Caco-2 (cell line): ENCODE results near the gene ZSCAN31. TPM values are rescaled to one million over a fixed set of nuclear protein-coding genes. Genes with fewer than 3 reads are reported as not detected.

ENCODE experiments used
- BruUV-seq: library from RNA; stranded (reverse); fragments of 400-500 nt; replicated peaks from 2 replicates; lab custom pipeline; 2021; lab: Mats Ljungman, UMichigan
- CTCF ChIA-PET: fragments of 300-600 bp; sonication (Branson Sonifier 250); formaldehyde crosslinking; loops from one replicate; lab custom pipeline; 2022; ENCODE audit warnings: antibody characterized with exemption; lab: Charles Lee
- POLR2A ChIA-PET: fragments of 300-600 bp; sonication (Branson Sonifier 250); formaldehyde crosslinking; loops from one replicate; lab custom pipeline; 2022; ENCODE audit warnings: antibody characterized with exemption; lab: Charles Lee
- DNase-seq, 2 experiments: peaks; one replicate each; pipeline versions ENCODE4 v3.0.0 to v3.0.0-alpha.2; 2020 to 2022
- H3K27me3 ChIP-seq: replicated peaks from 2 replicates; pipeline ENCODE4 v1.6.0; 2011; ENCODE audit warnings: low read length; ENCODE audit not compliant: control insufficient read depth, insufficient read depth
- H3K36me3 ChIP-seq: 2 replicates; pipeline ENCODE4 v1.5.1; 2011; ENCODE audit warnings: low read length; ENCODE audit not compliant: control insufficient read depth, insufficient read depth
- H3K4me1 ChIP-seq: fragments of 250-450 bp; sonication (Bioruptor Pico); 2 replicates; pipeline ENCODE4 v1.5.1; 2020; ENCODE audit warnings: mild to moderate bottlenecking
- H3K4me3 ChIP-seq: 2 replicates; pipeline ENCODE4 v1.5.1; 2011; ENCODE audit warnings: low read depth, mild to moderate bottlenecking, control low read depth, low read length
- H3K9me3 ChIP-seq: fragments of 250-450 bp; sonication (Bioruptor Pico); 2 replicates; pipeline ENCODE4 v1.5.1; 2020; ENCODE audit warnings: mild to moderate bottlenecking, moderate library complexity
- H3K27ac Mint-ChIP-seq: one replicate; pipeline ENCODE4 v1.8.0; 2022; ENCODE audit warnings: mixed read lengths; ENCODE audit not compliant: unreplicated experiment
- H3K27me3 Mint-ChIP-seq: one replicate; pipeline ENCODE4 v1.8.0; 2022; ENCODE audit warnings: mixed read lengths; ENCODE audit not compliant: insufficient read depth, unreplicated experiment
- H3K36me3 Mint-ChIP-seq: one replicate; pipeline ENCODE4 v1.8.0; 2022; ENCODE audit warnings: mild to moderate bottlenecking, mixed read lengths; ENCODE audit not compliant: insufficient read depth, unreplicated experiment
- H3K4me1 Mint-ChIP-seq: one replicate; pipeline ENCODE4 v1.8.0; 2022; ENCODE audit warnings: low read depth, mixed read lengths; ENCODE audit not compliant: unreplicated experiment
- H3K4me3 Mint-ChIP-seq: one replicate; pipeline ENCODE4 v1.8.0; 2022; ENCODE audit warnings: mild to moderate bottlenecking, moderate library complexity, mixed read lengths; ENCODE audit not compliant: unreplicated experiment
- H3K9me3 Mint-ChIP-seq: one replicate; pipeline ENCODE4 v1.8.0; 2022; ENCODE audit warnings: mixed read lengths; ENCODE audit not compliant: unreplicated experiment
- CTCF ChIP-seq, 2 experiments: fragments of 200-600 bp in 1 of 2; IDR thresholded peaks; 1 replicate in 1 of 2; 2 replicates in 1 of 2; pipeline versions ENCODE4 v1.5.1 to v1.8.0; 2011 to 2022; ENCODE audit warnings: antibody characterized with exemption in 1 of 2, control low read depth in 1 of 2, inconsistent platforms in 1 of 2, low read depth in 1 of 2, low read length in 1 of 2, mild to moderate bottlenecking in 1 of 2, moderate library complexity in 1 of 2; ENCODE audit not compliant: insufficient read depth in 1 of 2, severe bottlenecking in 1 of 2, unreplicated experiment in 1 of 2
- intact Hi-C: fragments of 100-400 bp; cut with micrococcal nuclease; formaldehyde crosslinking; loops from one replicate; pipeline ENCODE4 v1.10.0; 2022; ENCODE audit not compliant: unreplicated experiment
- total RNA-seq: library from RNA; stranded (reverse); gene quantifications from 2 replicates; pipeline ENCODE4 v1.2.3, GENCODE V29; 2022

The ZSCAN31 gene
- total RNA-seq, 1 experiment from 2014 or later: 1.7 TPM

- no peak overlapping the region for H3K27ac Mint-ChIP-seq
- Histone ChIP-seq H3K4me1 (0 out of 2 replicates have a peak, but pooled peaks cover 4% of the 10 kb centered on the region), H3K36me3 (no peaks in the 10 kb centered on the region; the same call in 1 of the 2 replicates), H3K4me3 (peak overlapping the region; percentile 74), H3K27me3 (no peaks in the 10 kb centered on the region), H3K9me3 (no peaks in the 10 kb centered on the region)
- H3K9me3 Mint-ChIP-seq: no peaks in the 10 kb centered on the region
- TF ChIP-seq CTCF (IDR thresholded peaks at IDR 0.05; ENCODE audit: insufficient read depth in 1 of 2, low read depth in 1 of 2, low read length in 1 of 2, severe bottlenecking in 1 of 2, unreplicated experiment in 1 of 2): no peak
- ChIA-PET POLR2A (interaction anchor here (0.5 to 0.6 kb wide), 2 partner anchors 62 to 1108 kb away, joined by 3 to 6 read pairs; no protein-coding TSS in a partner anchor), CTCF (interaction anchor here (1.0 to 2.2 kb wide), 2 partner anchors 75 to 103 kb away, joined by 3 to 14 read pairs; no protein-coding TSS in a partner anchor)
- DNase-seq: no peak
- intact Hi-C loops: loop anchor here (1.0 to 5.0 kb wide), 5 partner anchors 13 to 103 kb away; partner anchors contain the start of genes ZKSCAN3, ZKSCAN4, ZSCAN26 and ZSCAN31
- no TSS peak for BruUV-seq
- H3K27me3 Mint-ChIP-seq: no peaks in the 10 kb centered on the region
- H3K4me1 Mint-ChIP-seq: peaks cover 10% of the 10 kb centered on the region
- peak overlapping the region; percentile 85 for H3K4me3 Mint-ChIP-seq
- H3K36me3 Mint-ChIP-seq: no peaks in the 10 kb centered on the region
These were observed 55.2 kb downstream of the ZSCAN31 start for GRCh38 chr6:28280595-28281287.

- no peak for TF ChIP-seq CTCF (IDR thresholded peaks at IDR 0.05; ENCODE audit: insufficient read depth in 1 of 2, low read depth in 1 of 2, low read length in 1 of 2, severe bottlenecking in 1 of 2, unreplicated experiment in 1 of 2)
- Mint-ChIP-seq H3K9me3 (no peaks in the 10 kb centered on the region), H3K4me3 (no peak overlapping the region), H3K36me3 (no peaks in the 10 kb centered on the region), H3K27me3 (no peaks in the 10 kb centered on the region), H3K4me1 (peaks cover 10% of the 10 kb centered on the region), H3K27ac (no peak overlapping the region)
- no TSS peak for BruUV-seq
- no peak for DNase-seq
- CTCF ChIA-PET: no interaction called here
- intact Hi-C loops: no loop called here
- Histone ChIP-seq H3K4me1 (0 out of 2 replicates have a peak, but pooled peaks cover 4% of the 10 kb centered on the region), H3K4me3 (no peak overlapping the region), H3K36me3 (no peaks in the 10 kb centered on the region), H3K27me3 (no peaks in the 10 kb centered on the region), H3K9me3 (no peaks in the 10 kb centered on the region)
- POLR2A ChIA-PET: no interaction called here
These were observed 58.2 kb downstream of the ZSCAN31 start for GRCh38 chr6:28277746-28278145.

- Mint-ChIP-seq H3K9me3 (no peaks in the 10 kb centered on the region), H3K27me3 (no peaks in the 10 kb centered on the region), H3K36me3 (no peaks in the 10 kb centered on the region), H3K4me3 (no peak overlapping the region), H3K4me1 (no peaks in the 10 kb centered on the region), H3K27ac (no peak overlapping the region)
- Histone ChIP-seq H3K9me3 (no peaks in the 10 kb centered on the region), H3K4me3 (no peak overlapping the region), H3K27me3 (no peaks in the 10 kb centered on the region), H3K36me3 (no peaks in the 10 kb centered on the region; the same call in 1 of the 2 replicates), H3K4me1 (no peaks in the 10 kb centered on the region)
- intact Hi-C loops: no loop called here
- no peak for TF ChIP-seq CTCF (IDR thresholded peaks at IDR 0.05; ENCODE audit: insufficient read depth in 1 of 2, low read depth in 1 of 2, low read length in 1 of 2, severe bottlenecking in 1 of 2, unreplicated experiment in 1 of 2)
- ChIA-PET CTCF (no interaction called here), POLR2A (no interaction called here)
- BruUV-seq: no TSS peak
- no peak for DNase-seq
These were observed 61.1 kb downstream of the ZSCAN31 start for GRCh38 chr6:28274888-28275287.

Other genes with a start within 250 kb of the ZSCAN31 start
- gene ZSCAN16, start 211.5 kb downstream of the ZSCAN31 start, total RNA-seq: 5.8 and 6.7 TPM in 2 replicates
- 15.6 and 17.0 TPM in 2 replicates for gene ZKSCAN8, start 194.3 kb downstream of the ZSCAN31 start, total RNA-seq
- 13.7 and 13.9 TPM in 2 replicates for gene ZSCAN9, start 110.9 kb downstream of the ZSCAN31 start, total RNA-seq
- 5.0 and 5.5 TPM in 2 replicates for gene ZKSCAN4, start 83.9 kb downstream of the ZSCAN31 start, total RNA-seq
- gene NKAPL, start 76.9 kb downstream of the ZSCAN31 start, total RNA-seq: not detected in 2 replicates
- gene ZSCAN26, start 69.0 kb downstream of the ZSCAN31 start, total RNA-seq: 7.2 and 7.8 TPM in 2 replicates
- 3.6 and 3.8 TPM in 2 replicates for gene PGBD1, start 54.6 kb downstream of the ZSCAN31 start, total RNA-seq
- 3.7 and 4.3 TPM in 2 replicates for gene ZKSCAN3, start 13.8 kb upstream of the ZSCAN31 start, total RNA-seq
- 1.5 and 1.6 TPM in 2 replicates for gene ZSCAN12, start 63.6 kb upstream of the ZSCAN31 start, total RNA-seq
- not detected in 2 replicates for gene ZSCAN23, start 107.3 kb upstream of the ZSCAN31 start, total RNA-seq
- gene GPX6, start 179.6 kb upstream of the ZSCAN31 start, total RNA-seq: not detected in 2 replicates
- not detected in 2 replicates for gene GPX5, start 189.7 kb upstream of the ZSCAN31 start, total RNA-seq